Hematopoietic multipotent progenitor cell treated with erythropoietin and hydrocortisone succinate and interleukin-3 and kit ligand, for 15 days (in vitro differentiated cells): ENCODE results near the gene POU2AF2.
"Not testable (repeated sequence)": the region's sequence is repeated elsewhere in the genome, so short reads cannot be mapped to it uniquely, and the experiment has no call there.

Experiments used
- DNase-seq: peaks from one replicate; pipeline ENCODE4 v3.0.0-alpha.2; 2015; ENCODE audit warnings: low spot score

POU2AF2 gene

GRCh38 chr11:111303461-111303860, 57.9 kb downstream of the POU2AF2 start:
- no peak for DNase-seq

DNA sequence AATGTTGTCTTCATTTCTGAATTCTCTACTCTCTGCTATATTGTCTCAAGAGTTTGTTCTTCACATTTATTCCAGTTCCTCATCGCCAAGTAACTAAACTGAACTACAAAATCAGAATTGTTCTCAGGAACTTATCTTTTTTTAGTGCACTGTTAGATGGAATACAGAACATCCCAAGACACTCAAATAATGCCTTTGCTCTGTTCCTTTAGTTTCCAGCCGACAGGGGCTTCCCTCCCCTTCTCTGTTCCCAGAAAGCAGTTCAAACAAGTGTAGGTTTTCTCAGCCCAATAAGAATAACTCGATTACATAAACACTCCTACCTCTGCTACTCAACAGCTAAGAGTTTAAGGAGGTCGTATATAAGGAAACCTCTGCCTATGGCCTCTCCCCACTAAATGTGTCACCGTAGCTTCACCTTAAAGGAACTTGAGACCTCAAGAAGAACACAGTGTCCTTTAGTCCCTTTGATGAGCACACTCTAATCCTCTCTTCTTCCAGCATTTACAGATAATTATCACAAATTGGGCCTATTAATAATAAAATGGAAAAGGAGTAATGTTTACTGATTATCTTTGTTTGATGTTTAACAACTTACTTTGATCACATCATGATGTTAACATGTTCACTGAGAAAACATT, 59.8 kb downstream of the POU2AF2 start:
- no peak for DNase-seq

GRCh38 chr11:111305876-111306275, 60.4 kb downstream of the POU2AF2 start:
- no peak for DNase-seq

DNA sequence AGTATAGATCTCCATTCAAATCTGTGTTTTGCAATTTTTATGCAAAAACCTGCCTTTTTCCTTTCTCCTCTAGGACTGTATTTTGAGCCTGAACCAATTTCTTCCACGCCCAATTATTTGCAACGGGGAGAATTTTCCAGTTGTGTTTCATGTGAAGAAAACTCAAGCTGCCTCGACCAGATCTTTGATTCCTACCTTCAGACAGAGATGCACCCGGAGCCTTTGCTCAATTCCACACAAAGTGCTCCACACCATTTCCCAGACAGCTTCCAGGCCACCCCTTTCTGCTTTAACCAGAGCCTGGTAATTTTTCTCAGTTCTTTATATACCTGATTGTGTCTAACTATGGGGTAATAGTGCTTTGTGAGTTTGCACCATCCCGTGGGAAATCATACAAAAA, 60.8 kb downstream of the POU2AF2 start:
- no peak for DNase-seq

- no peak for DNase-seq
Observed at GRCh38 chr11:111307472-111308108, 62.1 kb downstream of the POU2AF2 start.

DNA sequence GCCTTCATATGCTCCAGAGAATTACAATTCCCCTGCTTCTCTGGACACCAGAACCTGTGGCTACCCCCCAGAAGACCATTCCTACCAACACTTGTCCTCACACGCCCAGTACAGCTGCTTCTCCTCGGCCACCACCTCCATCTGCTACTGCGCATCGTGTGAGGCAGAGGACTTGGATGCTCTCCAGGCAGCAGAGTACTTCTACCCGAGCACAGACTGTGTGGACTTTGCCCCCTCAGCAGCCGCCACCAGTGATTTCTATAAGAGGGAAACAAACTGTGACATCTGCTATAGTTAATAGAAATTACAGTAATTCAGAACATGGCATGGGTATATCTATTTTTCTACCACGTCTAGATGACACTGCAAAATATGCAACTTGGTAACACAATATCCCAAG, 62.6 kb downstream of the POU2AF2 start:
- DNase-seq = no peak

- no peak for DNase-seq
Observed at GRCh38 chr11:111309215-111309915, 63.8 kb downstream of the POU2AF2 start.

DNA sequence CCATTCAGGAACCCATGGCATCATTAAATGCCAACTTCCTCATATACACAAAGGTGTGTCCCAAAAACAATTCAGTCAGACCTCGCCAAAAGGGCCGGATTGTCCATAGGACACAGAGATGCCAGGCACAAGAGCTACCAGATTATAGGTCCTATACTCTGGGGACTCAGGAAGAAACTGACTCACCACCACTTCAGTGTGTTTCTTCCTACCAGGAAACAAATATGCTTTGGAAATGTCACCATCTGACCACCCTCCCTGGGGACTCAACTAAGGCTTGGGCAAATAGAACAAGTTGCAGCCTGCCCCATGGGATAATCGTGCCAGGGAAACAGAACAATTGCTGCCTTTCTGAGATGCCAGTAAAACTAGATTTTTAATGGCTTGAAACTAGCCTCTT, 64.6 kb downstream of the POU2AF2 start:
- DNase-seq = no peak

DNA sequence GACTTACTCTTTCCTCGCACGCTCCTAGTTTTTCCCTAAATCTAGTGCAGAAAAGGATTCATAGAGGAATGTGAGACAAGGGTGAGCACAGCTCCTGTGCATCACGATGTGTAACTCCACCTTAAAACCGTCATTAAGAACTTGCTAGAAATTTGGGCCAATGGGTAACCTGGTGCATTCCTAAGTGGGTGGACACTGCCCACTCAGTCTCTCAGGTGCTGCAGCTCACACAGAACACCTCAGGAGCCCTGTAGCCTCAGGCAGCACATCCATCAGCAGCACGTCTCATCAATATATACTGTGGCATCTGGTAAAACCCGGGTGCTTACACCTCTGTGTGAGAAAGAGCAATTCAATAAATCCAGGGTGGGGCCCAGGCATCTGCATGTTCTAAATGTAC, 65.2 kb downstream of the POU2AF2 start:
- DNase-seq = no peak

GRCh38 chr11:111312076-111312475, 66.6 kb downstream of the POU2AF2 start:
- DNase-seq = no peak

DNA sequence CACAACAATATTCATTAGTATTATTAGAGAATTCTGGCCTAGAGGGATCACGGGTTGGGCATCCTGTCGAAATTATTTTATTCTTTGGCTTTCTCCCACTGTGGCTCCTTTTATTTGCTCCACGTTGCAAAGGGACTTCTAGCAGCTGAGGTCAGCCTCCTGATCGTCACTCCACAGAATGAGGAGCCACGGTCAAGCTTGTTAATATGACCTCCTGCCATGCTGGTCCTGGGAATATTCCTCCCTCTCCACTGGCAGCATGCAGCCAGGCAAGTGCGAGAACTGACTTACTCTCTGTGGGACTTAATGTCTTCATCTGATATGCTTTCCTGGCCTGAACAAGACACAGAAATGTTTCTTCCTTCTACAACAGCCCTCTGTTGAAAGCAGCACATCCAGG, 73.8 kb downstream of the POU2AF2 start:
- DNase-seq = no peak

GRCh38 chr11:111320199-111320598, 74.7 kb downstream of the POU2AF2 start:
- not testable (repeated sequence) for DNase-seq

GRCh38 chr11:111320728-111321568, 75.4 kb downstream of the POU2AF2 start:
- DNase-seq = no peak

DNA sequence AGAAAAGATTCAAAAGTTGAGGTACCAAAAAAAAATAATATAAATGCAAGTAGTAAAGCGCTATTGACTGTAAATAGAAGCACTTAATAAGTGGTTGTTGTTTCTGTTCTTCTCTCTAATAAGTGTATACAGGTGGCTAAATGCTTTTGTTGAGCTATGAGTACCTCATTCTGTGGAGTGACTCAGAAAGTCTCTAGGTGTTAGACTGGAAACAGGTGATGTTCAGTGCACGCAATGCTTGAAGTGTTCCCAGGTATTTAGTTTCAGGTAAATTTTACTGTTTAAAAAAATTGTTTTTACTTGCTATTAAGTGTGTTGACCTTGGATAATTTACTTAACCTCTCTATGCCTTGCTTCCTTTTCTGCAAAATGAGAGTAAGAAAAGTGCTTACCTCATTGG, 77.0 kb downstream of the POU2AF2 start:
- DNase-seq = no peak

DNA sequence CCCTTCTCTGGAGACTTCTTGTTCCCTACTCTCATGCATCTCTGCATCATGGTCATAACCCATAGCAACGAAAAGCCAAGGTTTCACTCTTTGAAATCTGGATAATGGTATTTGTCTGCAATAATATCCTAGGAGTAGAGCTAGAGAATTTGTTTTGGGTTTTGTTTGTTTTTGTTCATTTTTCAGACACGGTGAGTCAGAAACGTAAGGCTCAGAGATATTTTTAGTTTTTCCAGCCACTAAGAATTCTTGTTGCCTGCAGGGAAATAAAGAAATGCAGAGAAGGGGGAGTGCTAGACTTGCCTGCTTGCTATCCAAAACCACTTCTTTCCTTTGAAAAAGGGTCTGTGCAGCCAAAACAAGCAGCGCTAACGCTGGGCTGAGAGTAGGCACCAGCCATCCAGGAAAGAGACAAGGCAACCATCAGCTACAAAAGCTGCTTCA, 78.8 kb downstream of the POU2AF2 start:
- no peak for DNase-seq

DNA sequence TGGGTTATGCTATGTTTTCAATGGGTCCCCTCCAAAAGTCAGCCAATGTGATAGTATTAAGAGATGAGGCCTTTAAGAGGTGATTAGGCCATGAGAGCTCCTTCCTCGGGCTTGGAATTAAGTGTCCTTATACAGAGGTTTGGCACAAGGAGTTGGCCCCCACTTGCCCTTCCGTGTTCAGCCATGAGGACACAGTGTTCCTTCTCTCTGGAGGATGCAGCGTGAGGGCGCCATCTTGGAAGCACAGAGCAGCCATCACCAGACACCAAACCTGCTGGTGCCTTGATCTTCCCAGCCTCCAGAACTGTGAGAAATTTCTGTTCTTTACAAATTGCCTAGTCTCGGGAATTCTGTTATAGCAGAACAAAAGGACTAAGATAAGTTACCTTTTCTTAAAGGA, 79.7 kb downstream of the POU2AF2 start:
- DNase-seq = no peak

DNA sequence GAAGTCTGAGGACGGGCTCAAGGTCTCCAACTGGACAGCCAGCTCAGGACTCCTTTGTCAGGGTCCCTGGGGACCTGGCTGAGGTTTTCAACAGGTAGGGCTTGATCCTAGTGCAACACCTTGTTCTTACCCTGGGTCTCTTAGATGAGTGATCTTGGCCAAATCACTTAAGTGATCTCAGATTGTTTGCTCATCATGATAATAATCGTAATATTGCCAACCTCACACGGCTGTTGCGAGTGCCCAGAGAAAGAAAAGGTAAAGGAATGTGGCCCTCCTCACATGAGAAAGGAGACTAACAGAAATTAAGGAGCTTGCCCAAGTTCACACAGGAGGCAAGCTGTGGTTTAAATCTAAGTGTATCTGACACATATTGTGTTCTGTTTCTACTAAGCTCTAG, 81.3 kb downstream of the POU2AF2 start:
- no peak for DNase-seq

GRCh38 chr11:111327908-111328624, 82.5 kb downstream of the POU2AF2 start:
- no peak for DNase-seq

- no peak for DNase-seq
Observed at GRCh38 chr11:111329306-111330204, 84.0 kb downstream of the POU2AF2 start.

GRCh38 chr11:111330234-111330893, 84.8 kb downstream of the POU2AF2 start:
- no peak for DNase-seq
